WTC11 (cell line): ENCODE data around the gene ULK4. TPM values are rescaled to one million over a fixed set of nuclear protein-coding genes. Genes with fewer than 3 reads are reported as not detected.

Experiments used
- ATAC-seq: fragments of 200-7000 bp; cut with Tn5 transposase; 2 replicates; pipeline ENCODE4 v1.10.0; 2021; ENCODE audit warnings: mild to moderate bottlenecking, moderate library complexity
- CTCF ChIA-PET: fragments of 300-600 bp; sonication (Branson Sonifier 250); formaldehyde crosslinking; loops from one replicate; lab custom pipeline; 2021; ENCODE audit warnings: antibody characterized with exemption; lab: Charles Lee
- POLR2A ChIA-PET: fragments of 350-600 bp; sonication (Branson Sonifier 250); formaldehyde crosslinking; loops from one replicate; lab custom pipeline; 2021; ENCODE audit warnings: antibody characterized with exemption; lab: Charles Lee
- DNase-seq: peaks from one replicate; pipeline ENCODE4 v3.0.0; 2021; ENCODE audit warnings: low spot score
- H3K27ac Mint-ChIP-seq: 2 replicates; pipeline ENCODE4 v1.8.0; 2021; ENCODE audit warnings: mixed read lengths
- H3K27me3 Mint-ChIP-seq: 2 replicates; pipeline ENCODE4 v1.8.0; 2021; ENCODE audit warnings: low read depth, mild to moderate bottlenecking, moderate library complexity, mixed read lengths
- H3K36me3 Mint-ChIP-seq: 2 replicates; pipeline ENCODE4 v1.8.0; 2021; ENCODE audit warnings: mixed read lengths
- H3K4me1 Mint-ChIP-seq: 2 replicates; pipeline ENCODE4 v1.8.0; 2022; ENCODE audit warnings: mixed read lengths
- H3K4me3 Mint-ChIP-seq: 2 replicates; pipeline ENCODE4 v1.8.0; 2021; ENCODE audit warnings: mild to moderate bottlenecking, moderate library complexity, mixed read lengths
- H3K9me3 Mint-ChIP-seq: 2 replicates; pipeline ENCODE4 v1.8.0; 2021; ENCODE audit warnings: mixed read lengths
- ARID4B ChIP-seq: sonication (generic); formaldehyde crosslinking; IDR thresholded peaks from 2 replicates; pipeline ENCODE4 v1.8.0; 2023; ENCODE audit warnings: missing genetic modification reagents, mild to moderate bottlenecking, borderline replicate concordance
- ATF2 ChIP-seq: sonication (generic); formaldehyde crosslinking; IDR thresholded peaks from 2 replicates; pipeline ENCODE4 v1.8.1; 2022; ENCODE audit warnings: low read depth, missing genetic modification reagents, borderline replicate concordance
- FOXP4 ChIP-seq: sonication (generic); formaldehyde crosslinking; IDR thresholded peaks from 2 replicates; pipeline ENCODE4 v1.8.0; 2022; ENCODE audit warnings: mild to moderate bottlenecking, missing genetic modification reagents
- IRF1 ChIP-seq: sonication (generic); formaldehyde crosslinking; IDR thresholded peaks from 2 replicates; pipeline ENCODE4 v1.8.0; 2023; ENCODE audit warnings: missing genetic modification reagents
- JAZF1 ChIP-seq: fragments of 250-450 bp; sonication (Bioruptor Pico); IDR thresholded peaks from 2 replicates; pipeline ENCODE4 v1.9.0; 2021; ENCODE audit warnings: moderate library complexity, mild to moderate bottlenecking, inconsistent platforms
- MLX ChIP-seq: sonication (generic); formaldehyde crosslinking; IDR thresholded peaks from 2 replicates; pipeline ENCODE4 v1.8.1; 2023; ENCODE audit warnings: mild to moderate bottlenecking, missing genetic modification reagents, moderate library complexity
- NFATC4 ChIP-seq: fragments of 250-450 bp; sonication (Bioruptor Pico); IDR thresholded peaks from 2 replicates; pipeline ENCODE4 v1.9.0; 2021; ENCODE audit warnings: mild to moderate bottlenecking
- NFYB ChIP-seq: sonication (generic); formaldehyde crosslinking; conservative IDR thresholded peaks from 2 replicates; pipeline ENCODE4 v1.8.0; 2022; ENCODE audit warnings: low read depth, missing genetic modification reagents
- NR3C1 ChIP-seq: sonication (generic); formaldehyde crosslinking; conservative IDR thresholded peaks from 2 replicates; pipeline ENCODE4 v1.8.1; 2023; ENCODE audit warnings: low read depth, mild to moderate bottlenecking, missing genetic modification reagents
- OVOL2 ChIP-seq: fragments of 250-450 bp; sonication (Bioruptor Pico); IDR thresholded peaks from 2 replicates; pipeline ENCODE4 v1.9.0; 2021; ENCODE audit warnings: mild to moderate bottlenecking, borderline replicate concordance
- RORB ChIP-seq: fragments of 250-450 bp; sonication (Bioruptor Pico); IDR thresholded peaks from 2 replicates; pipeline ENCODE4 v1.9.0; 2021; ENCODE audit warnings: mild to moderate bottlenecking
- SMAD4 ChIP-seq: sonication (generic); formaldehyde crosslinking; IDR thresholded peaks from 2 replicates; pipeline ENCODE4 v1.8.0; 2022; ENCODE audit warnings: mild to moderate bottlenecking, missing genetic modification reagents
- STAT6 ChIP-seq: sonication (generic); formaldehyde crosslinking; conservative IDR thresholded peaks from 2 replicates; pipeline ENCODE4 v1.8.1; 2023; ENCODE audit warnings: mild to moderate bottlenecking, low read depth, missing genetic modification reagents, moderate library complexity
- TCF7 ChIP-seq: sonication (generic); formaldehyde crosslinking; IDR thresholded peaks from 2 replicates; pipeline ENCODE4 v1.8.0; 2022; ENCODE audit warnings: mild to moderate bottlenecking, low read depth, missing genetic modification reagents, moderate library complexity
- TEAD1 ChIP-seq: sonication (generic); formaldehyde crosslinking; IDR thresholded peaks from 2 replicates; pipeline ENCODE4 v1.8.0; 2022; ENCODE audit warnings: mild to moderate bottlenecking, missing genetic modification reagents
- TEAD4 ChIP-seq: sonication (generic); formaldehyde crosslinking; IDR thresholded peaks from 2 replicates; pipeline ENCODE4 v1.8.0; 2022; ENCODE audit warnings: mild to moderate bottlenecking, missing genetic modification reagents
- USF2 ChIP-seq: sonication (generic); formaldehyde crosslinking; IDR thresholded peaks from 2 replicates; pipeline ENCODE4 v1.8.1; 2023; ENCODE audit warnings: mild to moderate bottlenecking, missing genetic modification reagents, moderate library complexity
- ZMAT4 ChIP-seq: fragments of 250-450 bp; sonication (Bioruptor Pico); IDR thresholded peaks from 2 replicates; pipeline ENCODE4 v1.9.0; 2021; ENCODE audit warnings: mild to moderate bottlenecking
- ZNF263 ChIP-seq: sonication (generic); formaldehyde crosslinking; IDR thresholded peaks from 2 replicates; pipeline ENCODE4 v1.8.1; 2022; ENCODE audit warnings: low read depth, mild to moderate bottlenecking, moderate library complexity, missing genetic modification reagents
- total RNA-seq: library from RNA; stranded (reverse); gene quantifications from 3 replicates; pipeline ENCODE4 v1.2.3, GENCODE V29; 2021

ULK4 gene
- total RNA-seq, 1 experiment from 2014 or later = 9.2 TPM

- ChIA-PET CTCF (interaction anchor here (1.1 kb wide), 2 partner anchors 124 kb away, joined by 3 read pairs; no protein-coding TSS in a partner anchor), POLR2A (no interaction called here)
- peaks cover 55% of the 10 kb centered on the region for H3K4me1 Mint-ChIP-seq
- H3K9me3 Mint-ChIP-seq = no peaks in the 10 kb centered on the region; the same call in 1 of the 2 replicates
- ATAC-seq (peak; percentile 55), DNase-seq (no peak)
- no peaks in the 10 kb centered on the region for H3K36me3 Mint-ChIP-seq
- no peak overlapping the region for H3K4me3 Mint-ChIP-seq
- no peaks in the 10 kb centered on the region for H3K27me3 Mint-ChIP-seq
- peak overlapping the region; percentile 63; the same call in 1 of the 2 replicates for H3K27ac Mint-ChIP-seq
- TF ChIP-seq ATF2 (CRISPR knock-in tag) (no peak), OVOL2 (CRISPR knock-in tag) (no peak), TCF7 (CRISPR knock-in tag) (no peak), NFATC4 (CRISPR knock-in tag) (no peak)
Measured at GRCh38 chr3:41574900-41575299, 387.0 kb downstream of the ULK4 start.

GRCh38 chr3:41573591-41573990 lies 388.3 kb downstream of the ULK4 start:
- no peak for DNase-seq
- H3K4me1 Mint-ChIP-seq = peaks cover 55% of the 10 kb centered on the region
- no peak overlapping the region for H3K4me3 Mint-ChIP-seq
- TF ChIP-seq RORB (CRISPR knock-in tag) = no peak
- TF ChIP-seq ZMAT4 (CRISPR knock-in tag) = no peak
- no peak for TF ChIP-seq ZNF263 (CRISPR knock-in tag)
- no peak for TF ChIP-seq MLX (CRISPR knock-in tag)
- no peak for TF ChIP-seq ARID4B (CRISPR knock-in tag)
- no peak for TF ChIP-seq TEAD1
- no peak for TF ChIP-seq FOXP4 (CRISPR knock-in tag)
- no peak for TF ChIP-seq NFYB
- TF ChIP-seq NR3C1 (CRISPR knock-in tag) = no peak
- no peak for TF ChIP-seq TEAD4 (CRISPR knock-in tag)
- TF ChIP-seq STAT6 (CRISPR knock-in tag) = no peak
- no peak for TF ChIP-seq IRF1
- no peak for TF ChIP-seq JAZF1 (CRISPR knock-in tag)
- TF ChIP-seq SMAD4 (CRISPR knock-in tag) = no peak
- TF ChIP-seq USF2 (CRISPR knock-in tag) = no peak
- TF ChIP-seq, all 79 proteins: peak for 0
- no peaks in the 10 kb centered on the region for H3K36me3 Mint-ChIP-seq
- CTCF ChIA-PET = no interaction called here
- H3K27ac Mint-ChIP-seq = no peak overlapping the region
- ATAC-seq = no peak
- no peaks in the 10 kb centered on the region for H3K27me3 Mint-ChIP-seq
- H3K9me3 Mint-ChIP-seq = no peaks in the 10 kb centered on the region
- POLR2A ChIA-PET = no interaction called here
